Measurements from ENCODE around the gene SUGP2.
A peak's percentile ranks its signal among the peaks of the same experiment; 100 is the strongest.

Gene SUGP2

GRCh38 chr19:19033426-19034203, at the start of gene SUGP2, which contains the start of gene ARMC6:
TSS of gene SUGP2 (minus strand) at chr19:19033517. CDS start at chr19:19031071, 2,446 bp downstream.
TSS of gene ARMC6 (plus strand) at chr19:19033603. CDS start at chr19:19034210, 607 bp downstream.
- FAIRE-seq = peak; percentile 45

GRCh38 chr19:19081642-19082151, 48.4 kb upstream of the SUGP2 start:
- FAIRE-seq = no peak
- DNase-seq (ENCODE audit: insufficient read length, low spot score) = no peak

More at GRCh38 chr19:19033426-19034203, at the start of gene SUGP2, which contains the start of gene ARMC6:
- peak; percentile 94 for DNase-seq (ENCODE audit: insufficient read length, low spot score)

- FAIRE-seq (no peak), DNase-seq (ENCODE audit: insufficient read length, low spot score) (no peak)
Measured at GRCh38 chr19:19079571-19079970, 46.3 kb upstream of the SUGP2 start.

GRCh38 chr19:19078801-19079200, 45.5 kb upstream of the SUGP2 start:
- FAIRE-seq = no peak
- DNase-seq (ENCODE audit: insufficient read length, low spot score) = no peak

GRCh38 chr19:19077103-19077502, 43.8 kb upstream of the SUGP2 start:
- FAIRE-seq (no peak), DNase-seq (ENCODE audit: insufficient read length, low spot score) (no peak)

GRCh38 chr19:19076476-19076875, 43.2 kb upstream of the SUGP2 start:
- no peak for FAIRE-seq

GRCh38 chr19:19075126-19075525, 41.8 kb upstream of the SUGP2 start:
- FAIRE-seq (no peak), DNase-seq (ENCODE audit: insufficient read length, low spot score) (no peak)

More at GRCh38 chr19:19076476-19076875, 43.2 kb upstream of the SUGP2 start:
- DNase-seq (ENCODE audit: insufficient read length, low spot score) = no peak

- FAIRE-seq = no peak
- no peak for DNase-seq (ENCODE audit: insufficient read length, low spot score)
Measured at GRCh38 chr19:19074196-19074882, 41.0 kb upstream of the SUGP2 start.

GRCh38 chr19:19071897-19072296, 38.6 kb upstream of the SUGP2 start:
- FAIRE-seq = no peak
- DNase-seq (ENCODE audit: insufficient read length, low spot score) = no peak

GRCh38 chr19:19068659-19069654, 35.6 kb upstream of the SUGP2 start:
- FAIRE-seq (no peak), DNase-seq (ENCODE audit: insufficient read length, low spot score) (no peak)

GRCh38 chr19:19067276-19068072, 34.2 kb upstream of the SUGP2 start:
- no peak for DNase-seq (ENCODE audit: insufficient read length, low spot score)
- no peak for FAIRE-seq

- DNase-seq (ENCODE audit: insufficient read length, low spot score) = peak; percentile 19
- FAIRE-seq = peak; percentile 56
Measured at GRCh38 chr19:19064811-19065745, 31.8 kb upstream of the SUGP2 start.

- peak; percentile 52 for DNase-seq (ENCODE audit: insufficient read length, low spot score)
- FAIRE-seq = no peak
Measured at GRCh38 chr19:19064098-19064722, 30.9 kb upstream of the SUGP2 start.

GRCh38 chr19:19063183-19064097, 30.1 kb upstream of the SUGP2 start, which contains the start of gene SLC25A42:
TSS of gene SLC25A42 (plus strand) at chr19:19063994. CDS start at chr19:19096125, 32,131 bp downstream.
- FAIRE-seq (peak; percentile 97), DNase-seq (ENCODE audit: insufficient read length, low spot score) (peak; percentile 100)

GRCh38 chr19:19062454-19063182, 29.3 kb upstream of the SUGP2 start:
- FAIRE-seq = no peak
- no peak for DNase-seq (ENCODE audit: insufficient read length, low spot score)

- DNase-seq (ENCODE audit: insufficient read length, low spot score) (no peak), FAIRE-seq (no peak)
Measured at GRCh38 chr19:19061506-19061905, 28.2 kb upstream of the SUGP2 start.
